Mucosa of gallbladder (tissue), 1 donor: ENCODE results near the gene MYOM1. TPM values are rescaled to one million over a fixed set of nuclear protein-coding genes. Genes with fewer than 3 reads are reported as not detected.
A peak's percentile ranks its signal among the peaks of the same experiment; 100 is the strongest.
"Not testable (repeated sequence)": the region's sequence is repeated elsewhere in the genome, so short reads cannot be mapped to it uniquely, and the experiment has no call there.

Experiments used
- DNase-seq: peaks from one replicate; pipeline ENCODE4 v3.0.0-alpha.2; 2020; ENCODE audit warnings: low spot score
- total RNA-seq: library from RNA; stranded (reverse); gene quantifications from one replicate; pipeline ENCODE4 v1.2.1, GENCODE V29; 2021
- donor health status: DM: no; HTN: no; CAD: no.

The MYOM1 gene
- total RNA-seq, 1 donor from 2014 or later: 138 TPM

GRCh38 chr18:3040173-3040572, 179.6 kb downstream of the MYOM1 start:
- DNase-seq: no peak

GRCh38 chr18:3037423-3037915, 182.3 kb downstream of the MYOM1 start:
- DNase-seq: peak; percentile 67

- no peak for DNase-seq
Measured at GRCh38 chr18:3036108-3036507, 183.7 kb downstream of the MYOM1 start.

- DNase-seq: no peak
Measured at GRCh38 chr18:3035635-3036034, 184.1 kb downstream of the MYOM1 start.

- DNase-seq: no peak
Measured at GRCh38 chr18:3032721-3033120, 187.0 kb downstream of the MYOM1 start.

- no peak for DNase-seq
Measured at GRCh38 chr18:3029215-3029952, 190.4 kb downstream of the MYOM1 start.

GRCh38 chr18:3028115-3028514, 191.7 kb downstream of the MYOM1 start:
- DNase-seq: not testable (repeated sequence)

GRCh38 chr18:3027370-3027891, 192.3 kb downstream of the MYOM1 start:
- DNase-seq: no peak

GRCh38 chr18:3025544-3025943, 194.2 kb downstream of the MYOM1 start:
- DNase-seq: no peak

GRCh38 chr18:3023603-3024002, 196.2 kb downstream of the MYOM1 start:
- not testable (repeated sequence) for DNase-seq

Other genes starting within 250 kb of the MYOM1 start
- gene LPIN2, start 206.8 kb downstream of the MYOM1 start, total RNA-seq: 190 TPM
- gene MYL12A, start 27.8 kb upstream of the MYOM1 start, total RNA-seq: 369 TPM
- gene MYL12B, start 42.2 kb upstream of the MYOM1 start, total RNA-seq: 342 TPM
- gene TGIF1, start 230.2 kb upstream of the MYOM1 start, total RNA-seq: 82.0 TPM